GM03348 (cell line): Measurements from ENCODE around the gene CNTNAP5.

Experiments used
- DNase-seq: peaks from one replicate; pipeline ENCODE4 v3.0.0; 2012; ENCODE audit warnings: low spot score

CNTNAP5 gene

GRCh38 chr2:124025171-124025580, at the start of gene CNTNAP5:
Gene CNTNAP5 (plus strand): TSS chr2:124025287. CDS start chr2:124025651, 364 bp downstream.
- DNase-seq: peak; percentile 75

- no peak for DNase-seq
These were observed 48.9 kb upstream of the CNTNAP5 start for GRCh38 chr2:123976054-123976648.

- DNase-seq: peak; percentile 16
These were observed 31.3 kb upstream of the CNTNAP5 start for GRCh38 chr2:123993728-123994323.

- no peak for DNase-seq
These were observed 25.4 kb upstream of the CNTNAP5 start for GRCh38 chr2:123999681-124000080.

- no peak for DNase-seq
These were observed 23.2 kb upstream of the CNTNAP5 start for GRCh38 chr2:124001696-124002430.

- DNase-seq: no peak
These were observed 6.2 kb upstream of the CNTNAP5 start for GRCh38 chr2:124018890-124019289.

GRCh38 chr2:124024561-124025170, 421 bp upstream of the CNTNAP5 start:
- DNase-seq: no peak

GRCh38 chr2:124025891-124026434, 876 bp downstream of the CNTNAP5 start:
- DNase-seq: no peak

GRCh38 chr2:124026503-124026902, 1.4 kb downstream of the CNTNAP5 start:
- no peak for DNase-seq

GRCh38 chr2:124027182-124027581, 2.1 kb downstream of the CNTNAP5 start:
- DNase-seq: peak; percentile 50

- no peak for DNase-seq
These were observed 7.7 kb downstream of the CNTNAP5 start for GRCh38 chr2:124032799-124033198.

GRCh38 chr2:124034265-124034664, 9.2 kb downstream of the CNTNAP5 start:
- DNase-seq: no peak

GRCh38 chr2:124035001-124035400, 9.9 kb downstream of the CNTNAP5 start:
- no peak for DNase-seq

- DNase-seq: no peak
These were observed 13.9 kb downstream of the CNTNAP5 start for GRCh38 chr2:124039032-124039431.

- DNase-seq: no peak
These were observed 14.7 kb downstream of the CNTNAP5 start for GRCh38 chr2:124039762-124040291.

GRCh38 chr2:124045894-124046293, 20.8 kb downstream of the CNTNAP5 start:
- no peak for DNase-seq

- DNase-seq: no peak
These were observed 21.2 kb downstream of the CNTNAP5 start for GRCh38 chr2:124046332-124046731.

- DNase-seq: no peak
These were observed 23.0 kb downstream of the CNTNAP5 start for GRCh38 chr2:124048102-124048501.

- no peak for DNase-seq
These were observed 23.6 kb downstream of the CNTNAP5 start for GRCh38 chr2:124048664-124049063.

GRCh38 chr2:124049136-124049535, 24.0 kb downstream of the CNTNAP5 start:
- DNase-seq: no peak

GRCh38 chr2:124050833-124051497, 25.9 kb downstream of the CNTNAP5 start:
- no peak for DNase-seq

- DNase-seq: no peak
These were observed 28.7 kb downstream of the CNTNAP5 start for GRCh38 chr2:124053796-124054195.
